Omental fat pad (tissue), 4 donors: ENCODE measurements around the gene LPCAT1. TPM values are rescaled to one million over a fixed set of nuclear protein-coding genes. Genes with fewer than 3 reads are reported as not detected.

Source experiments
- ATAC-seq: fragments of 150-250 bp; one replicate; pipeline ENCODE4 v1.9.1; 2016; ENCODE audit warnings: mild to moderate bottlenecking, moderate library complexity; ENCODE audit not compliant: low FRiP score
- DNase-seq: peaks from one replicate; pipeline ENCODE4 v3.0.0-alpha.2; 2019; ENCODE audit warnings: low spot score
- total RNA-seq, 4 donors: library from RNA; depleted of rRNA; stranded (reverse); fragments of >200 nt; gene quantifications; one replicate each; pipeline ENCODE4 v1.1.0, GENCODE V29; 2016
- TF ChIP-seq, protein P1 (sequence below), 3 donors: fragments of 450-650 bp; IDR thresholded peaks; one replicate each; pipeline ENCODE4 v1.5.1; 2016 to 2017; ENCODE audit warnings: antibody characterized with exemption in 3 of 3, mild to moderate bottlenecking in 3 of 3, moderate library complexity in 2 of 3

Gene LPCAT1
- total RNA-seq, 4 donors from 2014 or later = 22.3 to 37.1 (median 34.5) TPM

DNA sequence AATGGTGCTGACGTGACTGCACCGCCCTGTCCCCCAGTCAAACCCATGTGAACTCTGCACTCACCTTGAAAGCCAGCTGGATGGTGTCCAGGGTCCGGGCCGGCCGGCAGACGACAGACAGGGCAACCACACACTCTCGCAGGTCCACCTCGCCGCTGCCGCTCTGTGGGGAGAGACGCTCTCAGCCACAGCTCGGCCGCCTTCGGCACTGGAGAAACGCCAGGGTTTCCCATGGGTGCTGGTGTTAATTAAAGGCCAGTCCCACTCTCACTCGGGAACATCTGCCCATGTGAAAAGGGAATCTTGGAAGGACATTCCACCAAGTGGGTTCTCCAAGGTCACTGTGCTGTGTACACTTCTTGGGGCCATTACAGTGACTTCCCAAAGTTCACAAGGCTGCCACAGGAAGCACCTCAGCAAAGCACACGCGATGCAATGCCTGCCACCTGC is 53.0 kb downstream of the LPCAT1 start:
- DNase-seq (no peak), ATAC-seq (no peak)
- TF ChIP-seq, protein P1, sequence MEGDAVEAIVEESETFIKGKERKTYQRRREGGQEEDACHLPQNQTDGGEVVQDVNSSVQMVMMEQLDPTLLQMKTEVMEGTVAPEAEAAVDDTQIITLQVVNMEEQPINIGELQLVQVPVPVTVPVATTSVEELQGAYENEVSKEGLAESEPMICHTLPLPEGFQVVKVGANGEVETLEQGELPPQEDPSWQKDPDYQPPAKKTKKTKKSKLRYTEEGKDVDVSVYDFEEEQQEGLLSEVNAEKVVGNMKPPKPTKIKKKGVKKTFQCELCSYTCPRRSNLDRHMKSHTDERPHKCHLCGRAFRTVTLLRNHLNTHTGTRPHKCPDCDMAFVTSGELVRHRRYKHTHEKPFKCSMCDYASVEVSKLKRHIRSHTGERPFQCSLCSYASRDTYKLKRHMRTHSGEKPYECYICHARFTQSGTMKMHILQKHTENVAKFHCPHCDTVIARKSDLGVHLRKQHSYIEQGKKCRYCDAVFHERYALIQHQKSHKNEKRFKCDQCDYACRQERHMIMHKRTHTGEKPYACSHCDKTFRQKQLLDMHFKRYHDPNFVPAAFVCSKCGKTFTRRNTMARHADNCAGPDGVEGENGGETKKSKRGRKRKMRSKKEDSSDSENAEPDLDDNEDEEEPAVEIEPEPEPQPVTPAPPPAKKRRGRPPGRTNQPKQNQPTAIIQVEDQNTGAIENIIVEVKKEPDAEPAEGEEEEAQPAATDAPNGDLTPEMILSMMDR (IDR thresholded peaks at IDR 0.05) = no peak

- TF ChIP-seq, protein P1 (IDR thresholded peaks at IDR 0.05) = no peak
- ATAC-seq (no peak), DNase-seq (no peak)
Observed at GRCh38 chr5:1468629-1469527, 54.9 kb downstream of the LPCAT1 start.

GRCh38 chr5:1468247-1468612 is 55.5 kb downstream of the LPCAT1 start:
- ATAC-seq = no peak
- TF ChIP-seq, protein P1 (IDR thresholded peaks at IDR 0.05) = no peak
- DNase-seq = no peak

DNA sequence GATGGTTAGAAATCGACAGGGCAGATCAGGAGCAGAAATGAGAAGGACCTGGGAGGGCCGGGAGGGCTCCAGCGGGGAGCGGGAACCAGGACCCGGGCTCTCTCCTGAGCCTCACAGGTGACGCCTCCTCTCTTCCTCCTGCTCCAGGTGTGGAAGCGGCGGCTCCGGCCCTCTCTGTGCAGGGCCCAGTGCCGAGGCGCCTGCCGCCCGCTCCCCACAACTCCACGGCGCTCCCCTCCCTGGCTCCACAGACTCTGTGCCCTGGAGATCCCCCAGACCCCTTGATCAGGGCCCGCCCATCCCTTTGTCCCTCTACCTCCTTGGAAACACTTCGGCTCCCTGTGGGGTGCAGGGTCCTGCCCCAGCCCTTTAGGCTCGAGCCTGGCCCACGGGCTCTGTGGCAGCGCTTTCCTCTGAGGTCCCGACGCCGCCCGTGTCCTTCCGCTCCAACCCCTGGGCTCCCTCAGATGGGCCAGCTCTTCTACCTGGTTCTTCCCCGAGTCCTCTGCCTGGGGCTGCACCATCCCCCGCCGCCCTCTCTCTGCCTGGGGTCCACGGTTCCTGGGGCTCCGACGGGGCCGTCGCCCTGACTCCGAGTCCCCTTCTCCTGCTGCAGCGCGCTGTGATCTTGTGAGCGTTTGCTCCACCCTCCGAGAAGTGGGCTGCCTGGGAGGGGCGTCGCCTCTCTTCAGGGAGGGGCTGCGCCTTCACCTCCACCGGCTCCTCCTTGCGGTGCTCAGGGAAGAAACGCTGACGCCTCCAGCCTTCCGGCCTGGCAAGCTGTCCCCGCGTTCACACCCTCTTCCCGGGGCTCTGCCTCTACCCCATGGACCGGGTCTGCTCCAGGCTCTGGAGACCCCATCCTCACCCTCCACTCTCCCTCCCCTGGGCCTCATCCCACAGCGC is 56.2 kb downstream of the LPCAT1 start:
- no peak for DNase-seq
- ATAC-seq = no peak
- TF ChIP-seq, protein P1 (IDR thresholded peaks at IDR 0.05) = no peak

DNA sequence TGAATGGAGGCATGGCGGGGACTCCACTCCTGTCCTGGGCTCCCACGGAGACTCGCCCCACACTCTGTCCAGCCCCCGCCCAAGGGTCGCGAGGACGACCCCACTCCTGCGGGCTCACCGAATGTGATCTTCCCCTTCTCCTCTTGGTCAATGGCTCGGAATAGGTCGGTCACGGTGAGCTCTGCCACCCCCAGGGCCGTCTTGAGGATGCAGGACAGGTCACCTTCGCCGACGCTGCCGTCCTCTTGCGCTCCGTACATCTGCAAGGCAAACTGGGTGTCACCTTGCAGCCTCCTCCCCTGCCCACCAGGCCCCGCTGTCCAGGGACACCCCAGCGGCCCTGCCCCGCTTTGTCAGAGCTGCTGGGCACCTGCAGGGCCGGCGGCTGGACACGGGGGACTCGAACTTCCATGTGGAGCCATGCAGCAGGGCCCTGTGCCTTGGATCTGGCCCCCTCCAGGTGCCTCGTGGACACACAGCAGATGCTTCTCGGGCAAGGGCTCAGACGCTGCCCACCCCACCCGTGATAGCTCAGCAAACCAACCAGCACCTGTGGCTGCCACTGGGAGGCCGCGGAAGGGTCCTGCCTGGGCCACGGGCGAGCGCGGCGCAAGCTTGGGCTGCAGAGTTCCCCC is 57.0 kb downstream of the LPCAT1 start:
- DNase-seq (no peak), ATAC-seq (no peak)
- TF ChIP-seq, protein P1 (IDR thresholded peaks at IDR 0.05) = no peak

DNA sequence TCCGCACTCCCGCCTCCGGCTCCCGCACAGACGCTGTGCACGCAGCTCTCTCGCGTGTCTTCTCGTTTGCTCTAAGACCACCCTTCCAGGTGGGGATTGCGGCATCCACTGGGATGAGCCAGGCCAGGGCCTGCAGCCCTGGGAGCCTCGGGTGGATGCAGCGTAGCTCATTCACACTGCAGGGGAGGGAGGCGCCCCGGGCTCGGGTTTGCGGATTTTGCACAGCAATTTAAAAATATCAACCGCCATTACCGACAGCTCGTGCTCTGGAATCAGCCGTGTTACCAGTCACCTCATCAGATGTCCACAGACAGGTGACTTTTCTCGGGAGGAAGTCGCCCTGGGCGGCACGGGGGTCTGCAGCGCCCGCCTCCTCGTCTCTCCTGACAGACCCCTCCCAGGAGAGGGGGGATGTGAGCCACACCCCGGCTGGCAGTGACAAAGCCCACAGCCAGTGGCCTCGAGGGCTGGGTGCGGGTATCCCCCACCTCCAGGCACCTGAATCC is 57.7 kb downstream of the LPCAT1 start:
- ATAC-seq = no peak

More for the DNA sequence above, 57.7 kb downstream of the LPCAT1 start:
- TF ChIP-seq, protein P1 (IDR thresholded peaks at IDR 0.05) = no peak
- DNase-seq = no peak
